GM12872 (cell line): ENCODE data around the gene RHBDL1.

Experiments
- TF ChIP-seq, protein P1 (sequence below): IDR thresholded peaks from 3 replicates; pipeline ENCODE4 v1.5.1; 2011; ENCODE audit warnings: low read depth, mild to moderate bottlenecking, low read length, moderate library complexity; ENCODE audit not compliant: insufficient read depth

The RHBDL1 gene

DNA sequence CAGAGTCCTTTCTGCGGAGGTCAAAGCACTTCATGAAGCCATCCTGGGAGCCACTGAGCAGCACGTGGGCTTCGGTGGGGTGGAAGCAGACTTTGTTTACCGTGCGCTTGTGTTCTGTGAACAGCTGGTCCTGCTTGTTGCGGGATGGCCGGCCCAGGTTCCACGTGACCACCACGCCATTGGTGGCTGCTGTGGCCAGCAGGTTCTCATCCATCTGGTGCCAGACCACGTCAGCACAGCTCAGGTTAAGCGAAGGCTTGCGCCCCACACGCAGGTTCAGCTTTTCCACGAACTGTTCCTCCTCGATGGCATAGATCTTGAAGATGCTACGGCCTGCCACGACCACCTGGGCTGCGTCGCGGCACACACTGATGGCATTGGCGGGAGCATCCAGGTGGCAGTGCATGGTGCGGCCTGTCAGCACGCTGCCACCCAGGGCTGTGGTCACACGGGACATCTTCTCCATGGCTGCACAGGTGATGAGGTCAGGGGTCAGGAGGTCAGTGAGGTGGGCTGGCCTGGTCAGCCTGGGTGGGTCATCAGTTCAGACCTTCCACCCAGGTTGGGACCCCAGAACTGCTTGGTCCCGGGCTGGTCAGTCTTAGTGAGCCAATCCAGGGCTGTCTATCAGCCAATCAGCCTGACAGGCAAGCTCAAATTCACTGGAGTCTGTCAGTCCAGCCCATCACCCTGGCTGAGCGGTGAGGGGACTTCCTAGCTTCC lies 13.9 kb downstream of the RHBDL1 start:
- TF ChIP-seq, protein P1, sequence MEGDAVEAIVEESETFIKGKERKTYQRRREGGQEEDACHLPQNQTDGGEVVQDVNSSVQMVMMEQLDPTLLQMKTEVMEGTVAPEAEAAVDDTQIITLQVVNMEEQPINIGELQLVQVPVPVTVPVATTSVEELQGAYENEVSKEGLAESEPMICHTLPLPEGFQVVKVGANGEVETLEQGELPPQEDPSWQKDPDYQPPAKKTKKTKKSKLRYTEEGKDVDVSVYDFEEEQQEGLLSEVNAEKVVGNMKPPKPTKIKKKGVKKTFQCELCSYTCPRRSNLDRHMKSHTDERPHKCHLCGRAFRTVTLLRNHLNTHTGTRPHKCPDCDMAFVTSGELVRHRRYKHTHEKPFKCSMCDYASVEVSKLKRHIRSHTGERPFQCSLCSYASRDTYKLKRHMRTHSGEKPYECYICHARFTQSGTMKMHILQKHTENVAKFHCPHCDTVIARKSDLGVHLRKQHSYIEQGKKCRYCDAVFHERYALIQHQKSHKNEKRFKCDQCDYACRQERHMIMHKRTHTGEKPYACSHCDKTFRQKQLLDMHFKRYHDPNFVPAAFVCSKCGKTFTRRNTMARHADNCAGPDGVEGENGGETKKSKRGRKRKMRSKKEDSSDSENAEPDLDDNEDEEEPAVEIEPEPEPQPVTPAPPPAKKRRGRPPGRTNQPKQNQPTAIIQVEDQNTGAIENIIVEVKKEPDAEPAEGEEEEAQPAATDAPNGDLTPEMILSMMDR = no peak

DNA sequence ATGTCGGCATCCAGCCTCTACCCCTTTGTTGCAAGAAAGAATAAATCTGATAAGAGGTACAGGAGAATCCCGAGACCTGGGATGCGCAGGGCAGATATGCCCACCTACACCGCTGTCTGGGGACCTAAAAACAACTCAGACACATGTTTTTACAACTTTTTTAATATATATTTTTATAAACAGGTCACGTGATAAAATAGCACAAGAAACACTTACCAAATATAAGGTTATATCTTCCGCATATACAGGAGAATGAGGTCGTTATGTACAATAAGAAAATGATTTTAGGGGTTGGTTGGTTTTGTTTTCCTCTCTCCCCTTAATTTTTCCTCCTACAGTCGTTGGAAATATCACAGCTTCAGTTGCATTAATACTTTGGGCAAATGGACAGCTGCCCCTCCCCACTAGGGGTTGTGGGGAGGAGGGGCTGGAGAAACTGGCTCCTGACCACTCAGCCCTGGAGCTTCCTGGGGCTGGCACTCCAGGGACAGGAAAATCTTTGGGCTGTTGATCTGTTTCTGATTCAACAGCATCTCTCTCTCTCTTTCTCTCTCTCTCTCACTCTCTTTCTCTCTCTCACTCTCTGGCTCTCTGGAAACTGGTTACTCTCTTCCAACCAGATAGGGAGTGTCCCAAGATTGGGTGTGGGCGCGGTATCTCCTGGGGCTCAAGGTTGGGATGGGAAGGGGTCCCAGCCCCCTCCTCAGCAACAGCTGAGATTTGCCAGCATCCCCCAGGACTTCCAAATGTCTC lies 17.1 kb downstream of the RHBDL1 start:
- TF ChIP-seq, protein P1 = no peak

DNA sequence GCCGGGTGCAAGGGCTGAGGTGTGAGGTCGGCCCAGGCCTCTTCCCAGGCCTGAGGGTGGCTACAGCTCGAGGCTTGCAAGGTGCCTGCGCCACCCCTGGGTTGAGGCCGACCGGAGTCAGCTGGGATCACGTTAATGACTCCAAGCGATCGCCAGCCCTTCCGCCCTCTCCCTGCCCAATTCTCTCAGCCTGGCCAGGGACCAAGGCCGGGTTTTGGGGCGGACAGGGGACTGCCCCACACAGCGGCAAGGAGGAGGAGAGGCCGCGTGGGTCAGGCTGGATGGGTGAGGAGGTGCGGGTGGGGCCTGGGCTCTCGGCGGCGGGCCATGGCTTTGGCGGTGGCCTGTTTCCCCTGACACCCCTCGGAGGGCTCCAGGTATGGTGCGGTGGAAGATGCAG lies 17.9 kb downstream of the RHBDL1 start:
- TF ChIP-seq, protein P1 = no peak

DNA sequence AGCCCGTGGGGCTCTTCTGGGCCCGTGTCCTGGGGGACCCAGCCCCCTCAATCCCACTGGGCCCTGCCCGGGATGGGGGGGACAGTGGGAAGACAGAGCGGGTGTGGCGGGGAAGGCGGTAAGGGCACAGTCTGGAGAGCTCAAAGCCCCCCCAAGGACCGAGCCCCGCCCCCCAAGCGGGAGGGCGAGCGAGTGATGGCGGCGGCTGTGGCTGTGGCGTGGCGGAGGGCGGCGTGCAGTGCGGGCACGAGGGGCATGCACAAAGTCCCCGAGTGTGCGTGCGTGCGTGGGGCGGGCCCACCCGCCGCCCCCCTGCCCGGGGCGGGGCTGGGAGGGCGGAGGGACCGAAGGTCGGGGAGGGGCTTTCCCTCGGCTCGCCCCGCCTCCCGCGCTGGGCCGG lies 18.3 kb downstream of the RHBDL1 start:
- TF ChIP-seq, protein P1 = no peak

DNA sequence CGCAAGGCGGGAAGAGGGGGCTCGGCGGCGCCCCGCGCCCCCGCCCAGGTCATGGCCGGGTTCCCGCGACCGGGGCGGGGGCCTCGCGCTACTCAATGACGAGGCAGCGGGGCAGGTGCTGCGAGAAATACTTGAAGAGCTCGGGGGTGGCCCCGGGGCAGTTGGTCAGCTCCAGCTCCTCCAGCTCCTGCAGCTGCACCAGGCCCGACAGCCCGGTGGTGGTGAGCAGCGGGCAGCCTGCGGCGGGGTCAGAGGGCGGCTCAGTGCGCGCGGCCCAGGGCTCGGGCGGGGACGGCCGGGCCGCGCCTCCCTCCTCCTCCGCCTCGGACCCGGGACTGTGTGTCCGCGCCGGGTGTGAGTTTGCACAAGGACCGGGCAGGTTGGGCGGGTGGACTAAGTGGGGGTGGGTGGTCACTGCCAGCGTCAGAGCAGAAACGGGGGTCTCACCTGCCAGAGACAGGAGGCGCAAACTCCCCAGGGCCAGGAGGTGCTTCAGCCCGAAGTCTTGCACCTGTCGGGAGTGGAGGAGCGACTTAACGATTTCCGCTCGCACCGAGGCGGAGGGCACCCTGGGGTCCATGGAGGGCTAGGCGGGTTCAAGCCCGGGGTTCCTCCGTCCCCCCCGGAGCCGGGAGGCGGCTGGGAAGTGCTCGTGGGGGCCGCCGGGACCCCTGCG lies 18.9 kb downstream of the RHBDL1 start:
- TF ChIP-seq, protein P1 = no peak

DNA sequence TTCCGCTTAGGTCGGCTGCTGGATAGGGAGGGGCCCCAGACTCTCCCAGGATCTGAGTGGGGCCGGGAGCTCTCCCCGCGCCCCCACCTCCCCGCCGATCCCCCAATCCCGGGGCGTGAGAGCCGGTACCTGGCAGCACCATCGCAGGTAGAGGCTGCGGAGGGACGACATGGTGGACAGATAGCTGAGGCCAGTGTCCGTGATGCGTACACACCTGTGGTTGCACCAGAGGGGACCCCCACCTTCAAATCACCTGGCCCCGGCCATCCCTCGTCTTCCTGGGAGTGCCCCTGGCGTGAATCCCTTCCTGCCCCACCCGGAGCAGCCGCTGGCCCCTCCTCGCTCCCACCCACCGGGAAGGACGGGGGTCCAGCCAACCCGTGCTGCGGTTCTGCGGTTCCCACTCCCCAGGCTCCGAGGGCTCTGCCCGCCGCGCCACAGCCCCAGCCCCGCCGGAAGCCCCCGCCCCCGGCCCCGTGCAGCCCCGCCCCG lies 19.4 kb downstream of the RHBDL1 start:
- TF ChIP-seq, protein P1 = no peak
